Measurements from ENCODE around the gene WFIKKN1.

The WFIKKN1 gene

DNA sequence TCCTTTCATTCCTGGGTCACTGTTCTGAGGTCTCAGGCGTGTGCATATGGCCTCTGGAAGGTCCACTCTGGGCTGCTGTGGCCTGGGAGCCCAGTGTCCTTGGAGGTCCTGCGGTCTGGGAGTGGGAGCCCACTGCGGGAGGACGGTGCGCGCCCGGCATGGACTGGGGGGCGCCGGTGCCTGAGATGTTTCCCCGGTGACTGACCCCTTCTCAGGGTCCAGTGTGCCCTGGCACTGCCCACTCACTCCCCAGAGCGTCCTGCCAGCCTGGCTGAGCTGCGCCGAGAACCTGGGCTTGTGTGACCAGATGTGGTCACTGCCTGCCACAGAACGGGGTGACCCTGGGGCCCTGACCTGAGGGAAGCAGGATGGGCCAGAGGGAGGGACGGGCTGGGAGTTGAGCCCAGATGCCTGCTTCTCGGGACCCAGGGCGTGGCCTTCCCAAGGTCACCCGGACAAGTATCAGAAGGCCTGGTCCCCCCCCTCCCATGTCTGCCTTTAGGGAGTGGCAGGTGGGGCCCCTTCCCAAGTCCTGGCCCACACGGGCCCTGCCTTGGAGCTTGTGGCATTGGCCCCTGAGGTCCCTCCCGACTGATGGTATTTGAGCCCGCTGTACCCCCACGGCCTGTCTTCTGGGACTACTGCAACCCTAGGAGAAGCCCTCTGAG, 43.6 kb downstream of the WFIKKN1 start:
- DNase-seq (ENCODE audit: low read depth) = no peak

DNA sequence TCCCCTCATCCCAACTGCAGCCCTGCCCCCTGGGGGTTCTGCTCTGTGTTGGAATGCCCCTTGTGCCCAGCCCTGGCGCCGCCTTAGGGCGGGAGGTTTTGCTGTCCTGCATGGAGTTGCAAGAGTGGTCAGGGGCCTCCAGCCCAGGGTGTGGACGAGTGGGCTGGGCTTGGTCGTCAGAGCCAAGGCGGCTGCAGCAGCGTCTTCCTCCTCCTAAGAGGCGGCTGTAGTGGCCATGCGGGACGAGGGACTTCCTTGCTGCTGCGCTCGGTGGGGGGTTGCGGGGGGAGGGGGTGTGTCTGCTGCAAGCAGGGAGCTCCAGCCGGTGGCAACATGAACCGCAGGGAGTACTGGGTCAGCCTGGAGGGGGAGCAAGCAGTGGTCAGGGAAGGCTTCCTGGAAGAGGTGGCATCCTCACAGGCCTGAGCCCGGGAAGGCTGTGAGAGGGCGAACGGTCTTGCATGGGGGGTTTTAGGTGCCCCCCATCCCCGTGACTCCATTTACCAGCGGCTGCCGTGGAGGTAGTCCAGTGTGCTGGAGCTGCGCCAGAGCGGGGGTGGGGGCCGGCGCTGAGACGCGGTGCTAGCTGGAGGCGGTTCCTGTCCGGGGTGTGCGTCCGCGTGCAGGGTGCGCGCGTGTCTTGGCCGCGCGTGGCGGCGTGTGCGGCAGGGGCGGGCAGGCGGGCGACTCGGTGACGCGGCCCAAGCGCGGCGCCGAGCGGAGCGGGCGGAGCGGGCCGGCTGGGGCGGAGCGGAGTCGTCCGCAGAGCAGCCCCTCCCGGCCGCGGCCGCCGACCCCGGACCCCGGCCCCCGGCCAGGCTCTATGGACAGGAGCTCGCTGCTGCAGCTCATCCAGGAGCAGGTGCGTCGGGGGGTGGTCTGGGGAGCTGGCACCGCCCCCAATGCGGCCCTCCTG, 44.4 kb downstream of the WFIKKN1 start, which contains the start of gene RHBDL1:
TSS of gene RHBDL1 (plus strand) at position 704 of the 916 bp plus-strand sequence. CDS start at position 824, 120 bp downstream.
- DNase-seq (ENCODE audit: low read depth) = no peak

DNA sequence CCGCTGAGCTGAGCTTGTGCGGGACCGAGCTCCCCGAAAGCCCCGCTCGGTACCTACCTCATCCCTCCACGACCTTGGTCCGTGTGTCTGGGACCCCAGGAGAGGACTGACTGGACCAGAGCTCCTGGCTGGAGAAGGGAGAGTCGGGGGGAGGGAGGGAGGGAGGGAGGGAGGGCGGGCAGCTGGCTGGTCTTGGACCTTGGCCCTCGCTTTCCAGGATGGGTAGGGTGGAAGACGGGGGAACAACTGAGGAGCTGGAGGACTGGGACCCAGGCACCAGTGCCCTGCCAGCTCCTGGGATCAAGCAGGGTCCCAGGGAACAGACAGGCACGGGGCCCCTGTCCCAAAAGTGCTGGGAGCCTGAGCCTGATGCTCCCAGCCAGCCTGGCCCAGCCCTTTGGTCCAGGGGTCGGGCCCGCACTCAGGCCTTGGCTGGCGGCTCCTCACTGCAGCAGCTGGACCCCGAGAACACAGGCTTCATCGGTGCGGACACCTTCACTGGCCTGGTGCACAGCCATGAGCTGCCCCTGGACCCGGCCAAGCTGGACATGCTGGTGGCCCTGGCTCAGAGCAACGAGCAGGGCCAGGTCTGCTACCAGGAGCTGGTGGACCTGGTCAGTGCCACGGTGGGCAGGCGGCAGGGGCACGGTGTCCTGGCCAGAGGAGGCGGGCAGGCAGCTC, 45.2 kb downstream of the WFIKKN1 start:
- DNase-seq (ENCODE audit: low read depth) = no peak

DNA sequence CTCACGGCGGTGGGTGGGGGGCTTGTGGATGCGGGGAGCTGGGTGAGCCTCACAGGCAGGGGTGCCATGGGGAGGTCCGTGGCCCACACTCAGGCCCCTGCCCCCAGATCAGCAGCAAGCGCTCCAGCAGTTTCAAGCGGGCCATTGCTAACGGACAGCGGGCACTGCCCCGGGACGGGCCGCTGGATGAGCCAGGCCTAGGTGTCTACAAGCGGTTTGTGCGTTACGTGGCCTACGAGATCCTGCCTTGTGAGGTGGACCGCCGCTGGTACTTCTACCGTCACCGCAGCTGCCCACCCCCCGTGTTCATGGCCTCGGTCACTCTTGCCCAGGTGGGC, 45.7 kb downstream of the WFIKKN1 start:
- DNase-seq (ENCODE audit: low read depth) = no peak

DNA sequence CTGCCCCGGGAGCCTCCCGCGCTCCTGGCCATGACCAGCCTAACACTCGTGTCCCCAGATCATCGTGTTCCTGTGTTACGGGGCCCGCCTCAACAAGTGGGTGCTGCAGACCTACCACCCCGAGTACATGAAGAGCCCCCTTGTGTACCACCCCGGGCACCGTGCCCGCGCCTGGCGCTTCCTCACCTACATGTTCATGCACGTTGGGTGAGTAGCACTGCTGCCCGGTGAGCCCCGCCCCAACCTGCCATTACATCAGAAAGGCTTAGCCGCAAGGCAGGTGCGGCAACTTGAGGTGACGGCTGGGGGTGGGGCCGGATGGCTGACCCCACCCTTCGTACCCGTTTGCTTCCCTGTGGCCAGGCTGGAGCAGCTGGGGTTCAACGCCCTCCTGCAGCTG, 46.1 kb downstream of the WFIKKN1 start:
- no peak for DNase-seq (ENCODE audit: low read depth)

DNA sequence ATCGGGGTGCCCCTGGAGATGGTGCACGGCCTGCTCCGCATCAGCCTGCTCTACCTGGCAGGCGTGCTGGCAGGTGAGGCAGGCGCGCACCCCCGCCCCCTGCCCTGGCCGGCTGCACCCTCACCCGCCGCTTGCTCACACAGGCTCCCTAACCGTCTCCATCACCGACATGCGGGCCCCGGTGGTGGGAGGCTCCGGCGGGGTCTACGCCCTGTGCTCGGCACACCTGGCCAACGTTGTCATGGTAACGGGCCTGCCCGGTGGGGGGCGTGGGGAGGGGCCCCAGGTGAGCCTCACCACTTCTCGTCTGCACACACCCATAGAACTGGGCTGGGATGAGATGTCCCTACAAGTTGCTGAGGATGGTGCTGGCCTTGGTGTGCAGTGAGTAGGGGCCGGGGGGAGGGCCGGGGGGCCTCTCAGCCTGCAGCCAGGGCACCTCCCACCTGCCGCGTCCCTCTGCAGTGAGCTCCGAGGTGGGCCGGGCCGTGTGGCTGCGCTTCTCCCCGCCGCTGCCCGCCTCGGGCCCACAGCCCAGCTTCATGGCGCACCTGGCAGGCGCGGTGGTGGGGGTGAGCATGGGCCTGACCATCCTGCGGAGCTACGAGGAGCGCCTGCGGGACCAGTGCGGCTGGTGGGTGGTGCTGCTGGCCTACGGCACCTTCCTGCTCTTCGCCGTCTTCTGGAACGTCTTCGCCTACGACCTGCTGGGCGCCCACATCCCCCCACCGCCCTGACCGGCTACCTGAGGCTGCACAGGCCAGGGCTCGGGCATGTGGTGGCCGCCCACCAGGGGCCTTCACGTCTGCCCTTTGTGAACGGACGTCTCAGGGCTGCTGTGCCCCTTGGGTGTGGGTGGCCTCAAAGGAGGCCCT, 46.8 kb downstream of the WFIKKN1 start:
- no peak for DNase-seq (ENCODE audit: low read depth)

DNA sequence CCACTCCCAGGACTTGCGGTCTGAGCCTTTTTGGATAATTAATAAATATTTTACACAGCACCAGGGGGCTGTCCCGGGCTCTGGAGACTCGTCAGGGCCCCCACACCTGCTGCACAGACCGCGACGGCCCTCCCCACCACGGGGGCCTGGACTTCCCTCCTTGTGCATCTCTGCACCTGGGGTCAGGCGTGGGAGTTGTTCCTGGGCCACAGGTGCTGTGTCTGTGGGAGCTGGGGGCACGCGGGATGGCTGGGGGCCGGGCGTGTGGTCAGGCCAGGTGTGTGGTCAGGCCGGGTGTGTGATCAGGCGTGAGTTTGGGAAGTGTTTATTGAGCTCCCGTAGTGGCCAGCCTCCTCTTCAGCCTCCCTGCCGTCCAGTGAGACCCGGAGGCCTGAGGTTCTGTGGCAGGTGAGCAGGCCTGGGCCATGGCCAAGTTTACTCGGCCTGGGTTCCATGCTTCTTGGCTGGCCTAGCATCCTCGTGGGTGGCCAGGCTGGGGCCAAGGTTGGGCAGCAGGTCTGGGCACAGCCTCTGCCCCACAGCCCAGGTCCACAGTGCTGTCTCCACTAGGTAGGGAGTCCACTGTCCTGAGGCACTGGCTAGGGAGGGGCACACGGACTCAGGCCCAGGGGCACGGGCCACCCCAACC, 47.5 kb downstream of the WFIKKN1 start:
- DNase-seq (ENCODE audit: low read depth) = no peak

DNA sequence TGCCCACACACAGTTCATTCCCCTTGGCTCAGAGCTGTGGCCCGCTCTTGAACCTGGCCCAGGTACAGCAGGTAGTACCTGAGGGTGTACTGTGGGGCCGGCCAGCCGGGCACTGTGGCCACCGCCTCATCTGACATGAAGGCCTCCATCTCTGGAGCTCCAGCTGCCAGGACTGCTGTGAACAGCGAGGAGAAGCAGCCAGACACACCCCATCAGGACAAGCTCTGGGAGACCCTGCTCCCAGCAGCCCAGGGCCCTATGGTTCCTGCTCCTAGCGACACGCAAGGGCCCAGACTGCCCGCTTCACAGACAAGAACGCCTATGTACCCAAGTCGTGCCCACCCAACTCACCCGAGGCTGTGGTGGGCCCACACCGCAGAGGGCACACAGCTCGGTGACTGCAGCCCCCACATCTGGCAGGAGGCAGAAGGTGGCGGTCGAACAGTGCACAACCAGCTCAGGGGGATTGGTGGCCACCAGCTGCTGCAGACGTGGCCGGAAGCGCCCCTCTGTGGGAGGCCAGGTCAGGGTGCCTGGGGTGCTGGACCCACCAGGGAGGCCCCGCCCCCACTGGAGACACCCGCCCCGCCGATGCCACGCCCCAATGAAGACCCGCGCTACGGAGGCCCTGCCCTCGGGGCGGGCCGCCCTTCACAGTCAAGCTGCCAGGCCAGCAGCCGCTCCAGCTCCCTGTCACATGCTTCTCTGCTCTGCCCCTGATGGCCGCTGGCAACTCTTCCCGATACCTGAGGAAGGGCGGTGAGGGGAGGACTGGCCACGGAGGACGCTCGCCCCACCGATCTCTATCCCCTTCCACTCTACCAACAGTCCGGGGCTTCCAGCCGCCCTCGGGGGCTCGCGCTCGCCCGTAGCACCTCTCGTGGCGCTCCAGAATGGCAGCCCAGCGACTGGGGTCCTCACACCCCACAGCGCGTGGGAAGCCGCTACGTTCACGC, 48.4 kb downstream of the WFIKKN1 start:
- DNase-seq (ENCODE audit: low read depth) = no peak

DNA sequence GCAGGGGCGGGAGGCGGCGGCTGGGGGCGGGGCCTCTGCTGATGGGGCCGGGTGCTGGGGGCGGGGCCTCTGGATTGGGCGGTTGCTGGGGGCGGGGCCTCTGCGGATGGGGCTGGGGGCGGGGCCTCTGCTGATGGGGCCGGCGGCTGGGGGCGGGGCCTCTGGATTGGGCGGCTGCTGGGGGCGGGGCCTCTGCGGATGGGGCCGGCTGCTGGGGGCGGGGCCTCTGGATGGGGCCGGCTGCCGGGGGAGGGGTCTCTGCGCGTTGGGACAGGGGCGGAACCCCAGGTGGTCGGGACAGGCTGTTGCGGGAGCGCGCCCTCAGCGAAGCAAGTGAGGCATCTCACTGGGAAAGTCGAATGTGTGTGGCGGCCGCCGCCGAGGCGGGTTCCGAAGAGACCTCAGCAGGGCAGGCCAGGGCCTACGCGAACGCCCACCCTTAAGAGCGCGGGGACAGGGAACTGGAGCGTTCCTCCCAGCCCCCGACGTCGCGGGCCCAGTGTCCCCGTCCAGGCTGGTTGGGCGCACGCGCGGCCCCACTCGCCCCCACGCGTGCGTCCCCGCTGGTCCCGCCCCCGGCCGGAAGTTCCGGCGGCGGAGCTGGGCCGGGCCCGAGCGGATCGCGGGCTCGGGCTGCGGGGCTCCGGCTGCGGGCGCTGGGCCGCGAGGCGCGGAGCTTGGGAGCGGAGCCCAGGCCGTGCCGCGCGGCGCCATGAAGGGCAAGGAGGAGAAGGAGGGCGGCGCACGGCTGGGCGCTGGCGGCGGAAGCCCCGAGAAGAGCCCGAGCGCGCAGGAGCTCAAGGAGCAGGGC, 49.2 kb downstream of the WFIKKN1 start, which contains the start of gene STUB1:
TSS of gene STUB1 (plus strand) at position 597 of the 811 bp plus-strand sequence. CDS start at position 713, 116 bp downstream.
- peak; percentile 79 for DNase-seq (ENCODE audit: low read depth)

DNA sequence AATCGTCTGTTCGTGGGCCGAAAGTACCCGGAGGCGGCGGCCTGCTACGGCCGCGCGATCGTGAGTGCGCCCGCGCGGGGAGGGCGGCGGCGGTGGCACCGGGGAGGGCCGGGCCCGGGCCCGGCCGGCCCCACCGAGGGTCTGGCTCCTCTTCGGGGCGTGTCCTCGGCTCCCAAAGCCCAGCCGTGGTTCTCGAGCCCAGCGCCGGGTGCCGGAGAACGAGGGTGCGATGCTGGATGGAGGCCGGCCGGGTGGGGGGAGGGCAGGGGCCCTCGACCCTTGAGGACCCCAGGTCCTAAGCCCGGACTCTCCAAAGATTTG, 49.8 kb downstream of the WFIKKN1 start:
- DNase-seq (ENCODE audit: low read depth) = no peak

DNA sequence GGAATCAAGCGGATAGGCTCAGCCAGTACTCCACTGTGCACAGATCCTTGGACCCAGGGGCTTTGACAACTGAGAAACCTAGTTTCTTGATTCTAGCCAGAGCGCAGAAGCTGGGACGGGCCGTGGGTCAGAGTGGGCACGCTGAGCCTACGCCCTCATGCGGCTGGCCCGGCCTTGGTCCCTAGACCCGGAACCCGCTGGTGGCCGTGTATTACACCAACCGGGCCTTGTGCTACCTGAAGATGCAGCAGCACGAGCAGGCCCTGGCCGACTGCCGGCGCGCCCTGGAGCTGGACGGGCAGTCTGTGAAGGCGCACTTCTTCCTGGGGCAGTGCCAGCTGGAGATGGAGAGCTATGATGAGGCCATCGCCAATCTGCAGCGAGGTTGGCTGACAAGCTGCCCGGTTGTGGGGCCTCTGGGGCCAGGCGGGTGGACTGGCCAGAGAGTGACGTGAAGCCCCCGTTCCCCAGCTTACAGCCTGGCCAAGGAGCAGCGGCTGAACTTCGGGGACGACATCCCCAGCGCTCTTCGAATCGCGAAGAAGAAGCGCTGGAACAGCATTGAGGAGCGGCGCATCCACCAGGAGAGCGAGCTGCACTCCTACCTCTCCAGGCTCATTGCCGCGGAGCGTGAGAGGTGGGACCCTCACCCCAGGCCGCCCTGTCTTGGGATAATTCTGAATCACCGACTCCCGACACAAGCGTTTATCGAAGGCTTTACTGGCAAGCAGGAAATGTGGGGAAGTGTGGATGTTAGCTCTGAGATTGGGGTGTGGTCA, 50.4 kb downstream of the WFIKKN1 start:
- no peak for DNase-seq (ENCODE audit: low read depth)

DNA sequence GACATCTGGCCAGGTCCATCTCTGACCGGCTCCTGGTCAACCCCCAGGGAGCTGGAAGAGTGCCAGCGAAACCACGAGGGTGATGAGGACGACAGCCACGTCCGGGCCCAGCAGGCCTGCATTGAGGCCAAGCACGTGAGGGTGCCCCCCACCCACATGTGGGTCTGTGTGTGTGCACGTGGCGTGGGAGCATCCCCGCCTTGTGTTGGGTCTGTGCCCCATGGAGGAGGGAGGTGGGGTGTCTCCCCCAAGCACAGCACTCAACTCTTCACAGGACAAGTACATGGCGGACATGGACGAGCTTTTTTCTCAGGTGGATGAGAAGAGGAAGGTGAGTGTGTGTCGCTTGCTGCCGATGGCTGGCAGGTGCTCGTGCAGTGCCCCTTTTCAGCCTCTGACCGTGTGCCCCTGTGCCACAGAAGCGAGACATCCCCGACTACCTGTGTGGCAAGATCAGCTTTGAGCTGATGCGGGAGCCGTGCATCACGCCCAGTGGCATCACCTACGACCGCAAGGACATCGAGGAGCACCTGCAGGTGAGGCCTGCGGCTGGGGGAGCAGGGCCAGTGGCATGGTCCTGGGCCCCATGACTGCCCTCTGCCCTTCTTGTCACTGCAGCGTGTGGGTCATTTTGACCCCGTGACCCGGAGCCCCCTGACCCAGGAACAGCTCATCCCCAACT, 51.1 kb downstream of the WFIKKN1 start:
- DNase-seq (ENCODE audit: low read depth) = no peak

DNA sequence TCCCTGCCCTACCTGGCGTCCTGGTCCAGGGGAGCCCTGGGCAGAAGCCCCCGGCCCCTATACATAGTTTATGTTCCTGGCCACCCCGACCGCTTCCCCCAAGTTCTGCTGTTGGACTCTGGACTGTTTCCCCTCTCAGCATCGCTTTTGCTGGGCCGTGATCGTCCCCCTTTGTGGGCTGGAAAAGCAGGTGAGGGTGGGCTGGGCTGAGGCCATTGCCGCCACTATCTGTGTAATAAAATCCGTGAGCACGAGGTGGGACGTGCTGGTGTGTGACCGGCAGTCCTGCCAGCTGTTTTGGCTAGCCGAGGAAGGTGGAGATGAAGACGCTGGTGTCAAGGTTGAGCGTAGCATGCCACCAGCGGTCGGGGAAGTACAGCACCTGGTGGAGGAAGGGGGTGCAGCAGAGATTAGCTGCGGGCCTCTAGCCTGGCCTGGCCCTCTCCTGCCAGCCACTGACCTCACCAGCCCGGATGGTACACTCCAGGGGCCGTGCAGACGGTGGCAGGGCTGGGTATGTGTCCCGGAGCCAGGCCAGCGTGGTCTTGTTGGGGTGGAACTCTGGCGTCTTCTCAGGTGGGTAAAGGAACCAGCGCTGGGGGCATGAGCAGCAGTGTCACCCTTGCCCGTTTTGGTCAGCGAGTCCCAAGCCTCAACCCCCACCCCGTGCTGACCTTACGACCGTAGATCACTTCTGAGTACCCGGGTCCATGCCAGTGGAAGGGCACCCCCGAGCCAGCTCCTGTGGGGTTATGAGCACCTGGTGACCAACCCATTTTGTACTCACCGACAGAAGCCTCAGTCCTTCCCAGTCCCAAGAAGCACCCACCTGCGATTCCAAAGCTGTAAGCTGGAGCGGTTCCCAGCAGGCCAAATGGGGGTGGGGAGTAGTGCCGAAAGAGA, 52.0 kb downstream of the WFIKKN1 start:
- DNase-seq (ENCODE audit: low read depth) = no peak

DNA sequence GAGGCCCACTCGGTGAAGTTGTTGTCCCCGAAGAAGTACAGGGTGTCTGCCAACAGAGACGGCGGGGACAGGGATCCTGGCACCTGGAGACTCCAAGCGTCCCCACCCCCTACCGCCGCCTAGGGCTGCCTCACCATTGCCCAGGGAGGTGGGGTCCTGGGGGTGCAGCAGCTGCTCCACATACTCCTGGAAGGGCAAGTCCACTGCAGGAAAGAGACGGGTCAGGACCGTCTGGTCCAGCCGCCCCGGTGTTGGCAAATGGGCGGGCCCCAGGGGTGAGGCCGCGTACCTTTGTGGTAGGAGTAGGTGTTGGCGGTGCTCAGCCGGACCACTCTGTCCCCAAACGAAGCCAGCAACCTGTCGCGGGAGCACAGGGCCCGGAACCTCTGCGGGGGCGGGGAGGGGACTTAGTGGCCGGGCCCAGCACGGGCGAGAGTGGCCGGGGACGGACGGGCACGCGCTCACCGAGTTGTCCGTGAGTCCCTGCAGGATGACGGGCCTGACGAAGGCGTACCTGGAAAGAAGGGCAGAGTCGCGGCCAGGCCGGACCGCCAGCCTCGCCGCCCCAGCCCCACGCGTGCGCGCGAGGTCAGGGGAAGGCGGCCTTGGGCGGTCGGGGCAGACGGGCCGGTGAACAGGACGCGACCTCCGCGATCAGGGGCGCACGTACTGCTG, 52.7 kb downstream of the WFIKKN1 start:
- no peak for DNase-seq (ENCODE audit: low read depth)
